ENCODE results near the gene ARSB.

Gene ARSB

DNA sequence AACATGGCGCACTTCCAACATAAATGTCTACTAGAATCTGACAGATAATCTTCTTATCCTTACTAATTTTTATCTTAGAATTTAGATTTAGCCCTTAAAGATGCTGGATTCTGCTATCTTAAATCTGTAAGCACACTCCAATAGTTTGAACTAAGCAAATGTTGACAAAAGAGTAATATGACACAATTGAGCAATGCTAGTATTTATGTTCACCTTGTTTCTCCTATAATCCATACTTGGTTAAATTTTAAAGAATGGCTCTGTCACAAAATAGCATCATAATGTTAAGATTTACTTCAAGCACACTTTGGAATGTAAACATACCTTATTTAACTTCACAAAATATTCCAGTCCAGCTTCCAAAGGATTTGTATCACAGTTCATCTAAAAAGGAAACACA, 38.8 kb upstream of the ARSB start:
- no peak overlapping the region for H3K4me3 ChIP-seq (ENCODE audit: control insufficient read depth in 1 of 7, extremely low read depth in 1 of 7, insufficient read depth in 4 of 7, low read depth in 2 of 7, low read length in 6 of 7)
- ChIA-PET POLR2A (no interaction called here), CTCF (interaction anchor here (0.6 to 15.9 kb wide), 22 partner anchors 10 to 1060 kb away, joined by 3 to 277 read pairs (median 5); partner anchors contain the start of gene ARSB)
- 100% methylated on average over 1 of the region's 1 CpG for WGBS (ENCODE audit: insufficient coverage)
- no peak overlapping the region for H3K27ac ChIP-seq (ENCODE audit: insufficient read depth in 1 of 2, low read depth in 1 of 2, low read length in 2 of 2, poor library complexity in 1 of 2, severe bottlenecking in 2 of 2)
- no peak for DNase-seq
- peaks cover 0 to 7% (median 1%) of the 10 kb centered on the region in 4 experiments for H3K4me1 ChIP-seq (ENCODE audit: control extremely low read depth in 1 of 4, control insufficient read depth in 4 of 4, insufficient read depth in 4 of 4, low read length in 3 of 4)
- no peaks in the 10 kb centered on the region for H3K9me3 ChIP-seq (ENCODE audit: control extremely low read depth in 1 of 5, control insufficient read depth in 4 of 5, insufficient read depth in 2 of 5, low read depth in 1 of 5, low read length in 4 of 5)
- H3K36me3 ChIP-seq (ENCODE audit: control insufficient read depth in 4 of 4, insufficient read depth in 4 of 4, low read length in 3 of 4), result no peaks in the 10 kb centered on the region
- peaks cover 0 to 8% (median 4%) of the 10 kb centered on the region in 5 experiments for H3K27me3 ChIP-seq (replicated peaks in 2 of 5; ENCODE audit: control insufficient read depth in 4 of 5, insufficient read depth in 5 of 5, low read length in 4 of 5)

DNA sequence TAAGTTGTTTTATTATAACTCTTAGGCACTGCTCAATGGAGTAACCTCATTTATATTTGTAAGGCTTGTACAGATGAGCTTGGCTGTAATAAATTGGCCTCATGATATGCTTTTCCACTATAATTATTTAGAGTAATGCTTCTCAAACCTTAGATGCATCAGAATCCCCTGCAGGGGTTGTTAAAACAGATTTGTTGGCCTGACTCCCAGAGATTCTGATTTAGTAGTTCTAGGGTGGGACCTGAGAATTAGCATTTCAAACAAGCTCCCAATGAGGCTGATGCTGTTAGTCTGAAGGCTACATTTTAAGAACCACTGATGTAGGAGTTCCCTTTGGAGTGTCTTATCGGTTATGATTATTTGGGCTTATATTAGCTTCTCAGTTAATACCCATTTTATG, 38.2 kb upstream of the ARSB start:
- no peak overlapping the region for H3K4me3 ChIP-seq (ENCODE audit: control insufficient read depth in 1 of 7, extremely low read depth in 1 of 7, insufficient read depth in 4 of 7, low read depth in 2 of 7, low read length in 6 of 7)
- no peak overlapping the region for H3K27ac ChIP-seq (ENCODE audit: insufficient read depth in 1 of 2, low read depth in 1 of 2, low read length in 2 of 2, poor library complexity in 1 of 2, severe bottlenecking in 2 of 2)
- CTCF ChIA-PET, result interaction anchor here (0.6 to 15.9 kb wide), 16 partner anchors 12 to 1061 kb away, joined by 3 to 277 read pairs (median 4); partner anchors contain the start of gene ARSB
- H3K9me3 ChIP-seq (ENCODE audit: control extremely low read depth in 1 of 5, control insufficient read depth in 4 of 5, insufficient read depth in 2 of 5, low read depth in 1 of 5, low read length in 4 of 5), result no peaks in the 10 kb centered on the region
- no peaks in the 10 kb centered on the region for H3K36me3 ChIP-seq (ENCODE audit: control insufficient read depth in 4 of 4, insufficient read depth in 4 of 4, low read length in 3 of 4)
- peaks cover 0 to 10% (median 4%) of the 10 kb centered on the region in 5 experiments for H3K27me3 ChIP-seq (replicated peaks in 2 of 5; ENCODE audit: control insufficient read depth in 4 of 5, insufficient read depth in 5 of 5, low read length in 4 of 5)
- POLR2A ChIA-PET, result no interaction called here
- WGBS (ENCODE audit: insufficient coverage), result no CpG with 5 or more reads among the region's 1 CpG
- H3K4me1 ChIP-seq (ENCODE audit: control extremely low read depth in 1 of 4, control insufficient read depth in 4 of 4, insufficient read depth in 4 of 4, low read length in 3 of 4), result peaks cover 0 to 7% (median 1%) of the 10 kb centered on the region in 4 experiments
- no peak for DNase-seq

DNA sequence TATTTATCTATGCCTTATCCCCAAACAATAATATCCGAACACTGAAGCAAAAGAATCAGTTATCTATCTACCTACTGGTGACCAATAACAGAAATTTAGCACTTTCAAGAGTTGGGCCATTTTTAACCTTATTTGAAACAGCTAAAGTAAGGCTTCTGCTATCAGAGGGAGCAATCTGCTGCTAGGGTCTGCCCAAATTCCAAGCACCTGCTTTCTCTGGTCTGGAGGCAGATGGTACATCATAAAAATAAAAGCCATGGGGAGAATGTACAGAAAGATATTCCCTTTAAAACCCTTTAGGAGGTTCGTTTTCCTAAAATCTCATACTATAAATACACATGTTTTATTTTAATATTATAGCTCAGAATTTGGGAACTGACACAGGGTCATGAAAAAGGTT, 37.7 kb upstream of the ARSB start:
- peaks cover 0 to 7% (median 1%) of the 10 kb centered on the region in 4 experiments for H3K4me1 ChIP-seq (ENCODE audit: control extremely low read depth in 1 of 4, control insufficient read depth in 4 of 4, insufficient read depth in 4 of 4, low read length in 3 of 4)
- no peaks in the 10 kb centered on the region for H3K9me3 ChIP-seq (ENCODE audit: control extremely low read depth in 1 of 5, control insufficient read depth in 4 of 5, insufficient read depth in 2 of 5, low read depth in 1 of 5, low read length in 4 of 5)
- H3K4me3 ChIP-seq (ENCODE audit: control insufficient read depth in 1 of 7, extremely low read depth in 1 of 7, insufficient read depth in 4 of 7, low read depth in 2 of 7, low read length in 6 of 7), result no peak overlapping the region
- DNase-seq, result no peak
- peaks cover 0 to 10% (median 4%) of the 10 kb centered on the region in 5 experiments for H3K27me3 ChIP-seq (replicated peaks in 2 of 5; ENCODE audit: control insufficient read depth in 4 of 5, insufficient read depth in 5 of 5, low read length in 4 of 5)
- CTCF ChIA-PET, result interaction anchor here (1.0 to 15.9 kb wide), 13 partner anchors 12 to 444 kb away, joined by 3 to 277 read pairs (median 5); partner anchors contain the start of gene ARSB
- no CpG with 5 or more reads among the region's 2 CpGs for WGBS (ENCODE audit: insufficient coverage)
- POLR2A ChIA-PET, result interaction anchor here (0.6 kb wide), 1 partner anchor 22 kb away, joined by 3 read pairs; no protein-coding TSS in a partner anchor
- H3K36me3 ChIP-seq (ENCODE audit: control insufficient read depth in 4 of 4, insufficient read depth in 4 of 4, low read length in 3 of 4), result no peaks in the 10 kb centered on the region
- no peak overlapping the region for H3K27ac ChIP-seq (ENCODE audit: insufficient read depth in 1 of 2, low read depth in 1 of 2, low read length in 2 of 2, poor library complexity in 1 of 2, severe bottlenecking in 2 of 2)

DNA sequence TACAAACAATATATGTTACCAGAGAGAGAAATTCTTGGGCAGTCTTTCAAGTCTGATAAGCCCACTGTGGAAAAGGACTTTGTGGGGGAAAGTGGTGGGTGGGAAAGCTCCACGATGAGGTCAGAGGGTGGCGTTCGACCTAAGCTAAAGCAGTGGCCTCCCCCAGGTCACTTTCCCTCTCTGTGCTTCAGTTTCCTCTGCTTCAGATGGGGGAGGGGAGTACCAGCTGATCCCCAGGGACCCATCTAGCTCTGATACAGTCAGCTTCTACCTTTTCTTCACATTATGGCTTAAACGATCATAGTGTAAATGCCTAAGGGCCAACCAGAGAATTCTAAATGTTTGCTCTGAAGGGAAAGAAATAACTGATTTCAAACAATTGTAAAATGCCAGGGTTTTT, 36.6 kb upstream of the ARSB start:
- no peak for DNase-seq
- CTCF ChIA-PET, result interaction anchor here (0.5 to 15.9 kb wide), 15 partner anchors 9 to 1062 kb away, joined by 3 to 277 read pairs (median 4); partner anchors contain the start of gene ARSB
- Histone ChIP-seq H3K9me3 (ENCODE audit: control extremely low read depth in 1 of 5, control insufficient read depth in 4 of 5, insufficient read depth in 2 of 5, low read depth in 1 of 5, low read length in 4 of 5) (no peaks in the 10 kb centered on the region), H3K36me3 (ENCODE audit: control insufficient read depth in 4 of 4, insufficient read depth in 4 of 4, low read length in 3 of 4) (no peaks in the 10 kb centered on the region), H3K4me3 (ENCODE audit: control insufficient read depth in 1 of 7, extremely low read depth in 1 of 7, insufficient read depth in 4 of 7, low read depth in 2 of 7, low read length in 6 of 7) (no peak overlapping the region), H3K27me3 (replicated peaks in 2 of 5; ENCODE audit: control insufficient read depth in 4 of 5, insufficient read depth in 5 of 5, low read length in 4 of 5) (peaks cover 0 to 12% (median 4%) of the 10 kb centered on the region in 5 experiments), H3K4me1 (ENCODE audit: control extremely low read depth in 1 of 4, control insufficient read depth in 4 of 4, insufficient read depth in 4 of 4, low read length in 3 of 4) (peaks cover 0 to 7% (median 1%) of the 10 kb centered on the region in 4 experiments), H3K27ac (ENCODE audit: insufficient read depth in 1 of 2, low read depth in 1 of 2, low read length in 2 of 2, poor library complexity in 1 of 2, severe bottlenecking in 2 of 2) (no peak overlapping the region)
- POLR2A ChIA-PET, result no interaction called here
- 87% methylated on average over 2 of the region's 4 CpGs for WGBS (ENCODE audit: insufficient coverage)

DNA sequence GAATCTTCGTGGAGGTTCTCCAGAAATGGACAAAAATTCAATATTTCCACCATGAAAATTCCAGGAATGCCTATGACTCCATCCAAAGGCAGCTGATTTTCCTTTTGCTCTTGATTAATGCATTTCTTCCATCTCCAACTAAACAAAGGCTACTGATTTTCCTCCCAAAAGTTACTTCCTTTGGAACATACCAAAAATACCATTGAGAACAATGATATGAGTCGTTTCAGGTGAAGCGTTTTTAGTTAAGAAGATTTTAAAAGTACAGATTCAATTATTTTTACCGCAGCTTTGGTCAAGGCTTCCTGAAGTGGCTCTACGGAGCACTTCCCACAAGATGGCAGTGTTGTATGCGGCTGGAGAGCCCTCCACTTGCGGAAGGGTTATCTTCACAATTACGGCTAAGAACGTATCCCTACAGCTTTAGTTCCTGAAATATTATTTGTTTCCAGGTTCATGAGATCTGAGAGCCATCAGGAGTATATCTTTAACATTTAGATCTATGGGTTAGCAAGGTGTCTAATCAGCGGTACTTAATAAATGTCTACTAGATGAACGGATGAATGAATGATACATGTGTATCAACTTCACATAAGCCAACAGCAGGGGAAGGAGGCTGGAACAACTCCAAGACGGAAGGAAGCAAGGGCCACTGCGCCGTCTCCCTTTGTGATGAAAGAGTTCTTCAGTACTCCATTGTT, 35.9 kb upstream of the ARSB start:
- 13% methylated on average over 10 of the region's 14 CpGs for WGBS (ENCODE audit: insufficient coverage)

DNA sequence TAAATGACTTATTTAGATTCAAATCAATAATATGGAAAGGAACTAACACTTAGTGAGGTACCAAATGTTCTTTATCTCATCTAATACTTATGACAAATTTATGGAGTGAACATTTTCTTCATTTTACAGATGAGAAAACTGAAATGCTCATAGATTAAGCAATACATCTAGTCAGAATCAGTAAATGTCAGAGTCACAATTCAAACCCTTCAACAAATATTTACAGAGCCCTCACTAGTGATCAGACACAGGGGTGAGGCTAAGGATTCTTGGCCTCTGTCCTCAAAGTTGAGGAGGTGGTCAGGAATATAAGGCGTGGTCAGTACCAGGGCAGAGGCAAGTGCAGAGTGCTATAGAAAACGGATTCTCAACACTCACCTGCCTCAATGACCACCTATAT, 29.5 kb upstream of the ARSB start:
- Histone ChIP-seq H3K36me3 (ENCODE audit: control insufficient read depth in 4 of 4, insufficient read depth in 4 of 4, low read length in 3 of 4) (no peaks in the 10 kb centered on the region), H3K4me3 (ENCODE audit: control insufficient read depth in 1 of 7, extremely low read depth in 1 of 7, insufficient read depth in 4 of 7, low read depth in 2 of 7, low read length in 6 of 7) (peak overlapping the region in 1 of 7 experiments; percentile 0), H3K27me3 (replicated peaks in 2 of 5; ENCODE audit: control insufficient read depth in 4 of 5, insufficient read depth in 5 of 5, low read length in 4 of 5) (peaks cover 0 to 4% (median 0%) of the 10 kb centered on the region in 5 experiments), H3K4me1 (ENCODE audit: control extremely low read depth in 1 of 4, control insufficient read depth in 4 of 4, insufficient read depth in 4 of 4, low read length in 3 of 4) (no peaks in the 10 kb centered on the region), H3K9me3 (ENCODE audit: control extremely low read depth in 1 of 5, control insufficient read depth in 4 of 5, insufficient read depth in 2 of 5, low read depth in 1 of 5, low read length in 4 of 5) (peaks cover 0 to 12% (median 3%) of the 10 kb centered on the region in 5 experiments), H3K27ac (ENCODE audit: insufficient read depth in 1 of 2, low read depth in 1 of 2, low read length in 2 of 2, poor library complexity in 1 of 2, severe bottlenecking in 2 of 2) (no peak overlapping the region)
- WGBS (ENCODE audit: insufficient coverage), result 94% methylated on average over 2 of the region's 2 CpGs
- no peak for DNase-seq
- ChIA-PET CTCF (no interaction called here), POLR2A (no interaction called here)

More for the DNA sequence above, 35.9 kb upstream of the ARSB start:
- H3K4me3 ChIP-seq (ENCODE audit: control insufficient read depth in 1 of 7, extremely low read depth in 1 of 7, insufficient read depth in 4 of 7, low read depth in 2 of 7, low read length in 6 of 7), result peak overlapping the region in 2 of 7 experiments; percentile 5 to 45
- peak; percentile 65 to 81 (median 76) for DNase-seq
- H3K27ac ChIP-seq (ENCODE audit: insufficient read depth in 1 of 2, low read depth in 1 of 2, low read length in 2 of 2, poor library complexity in 1 of 2, severe bottlenecking in 2 of 2), result no peak overlapping the region
- ChIA-PET CTCF (interaction anchor here (0.5 to 15.9 kb wide), 21 partner anchors 8 to 1651 kb away, joined by 3 to 277 read pairs (median 4); partner anchors contain the start of gene ARSB), POLR2A (interaction anchor here (0.6 kb wide), 1 partner anchor 243 kb away, joined by 4 read pairs; no protein-coding TSS in a partner anchor)
- H3K36me3 ChIP-seq (ENCODE audit: control insufficient read depth in 4 of 4, insufficient read depth in 4 of 4, low read length in 3 of 4), result no peaks in the 10 kb centered on the region
- peaks cover 0 to 7% (median 1%) of the 10 kb centered on the region in 4 experiments for H3K4me1 ChIP-seq (ENCODE audit: control extremely low read depth in 1 of 4, control insufficient read depth in 4 of 4, insufficient read depth in 4 of 4, low read length in 3 of 4)
- peaks cover 0 to 10% (median 4%) of the 10 kb centered on the region in 5 experiments for H3K27me3 ChIP-seq (replicated peaks in 2 of 5; ENCODE audit: control insufficient read depth in 4 of 5, insufficient read depth in 5 of 5, low read length in 4 of 5)
- no peaks in the 10 kb centered on the region for H3K9me3 ChIP-seq (ENCODE audit: control extremely low read depth in 1 of 5, control insufficient read depth in 4 of 5, insufficient read depth in 2 of 5, low read depth in 1 of 5, low read length in 4 of 5)

DNA sequence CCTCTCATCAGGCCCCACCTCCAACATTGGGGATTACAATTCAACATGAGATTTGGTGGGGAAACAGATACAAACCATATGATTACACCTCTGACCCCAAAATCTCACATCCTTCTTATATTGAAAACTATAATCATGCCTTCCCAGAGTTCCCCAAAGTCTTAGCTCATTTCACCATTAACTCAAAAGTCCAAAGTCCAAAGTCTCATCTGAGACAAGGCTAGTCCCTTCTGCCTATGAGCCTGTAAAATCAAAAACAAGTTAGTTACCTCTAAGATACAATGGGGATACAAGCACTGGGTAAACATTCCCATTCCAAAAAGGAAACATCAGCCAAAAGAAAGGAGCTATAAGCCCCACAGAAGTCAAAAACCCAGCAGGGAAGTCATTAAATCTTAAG, 26.8 kb upstream of the ARSB start:
- Histone ChIP-seq H3K27ac (ENCODE audit: insufficient read depth in 1 of 2, low read depth in 1 of 2, low read length in 2 of 2, poor library complexity in 1 of 2, severe bottlenecking in 2 of 2) (no peak overlapping the region), H3K4me1 (ENCODE audit: control extremely low read depth in 1 of 4, control insufficient read depth in 4 of 4, insufficient read depth in 4 of 4, low read length in 3 of 4) (no peaks in the 10 kb centered on the region), H3K9me3 (ENCODE audit: control extremely low read depth in 1 of 5, control insufficient read depth in 4 of 5, insufficient read depth in 2 of 5, low read depth in 1 of 5, low read length in 4 of 5) (peaks cover 0 to 12% (median 3%) of the 10 kb centered on the region in 5 experiments), H3K27me3 (replicated peaks in 2 of 5; ENCODE audit: control insufficient read depth in 4 of 5, insufficient read depth in 5 of 5, low read length in 4 of 5) (no peaks in the 10 kb centered on the region), H3K4me3 (ENCODE audit: control insufficient read depth in 1 of 7, extremely low read depth in 1 of 7, insufficient read depth in 4 of 7, low read depth in 2 of 7, low read length in 6 of 7) (no peak overlapping the region), H3K36me3 (ENCODE audit: control insufficient read depth in 4 of 4, insufficient read depth in 4 of 4, low read length in 3 of 4) (no peaks in the 10 kb centered on the region)
- ChIA-PET POLR2A (no interaction called here), CTCF (interaction anchor here (1.0 to 2.5 kb wide), 4 partner anchors 8 to 31 kb away, joined by 3 to 17 read pairs (median 4); no protein-coding TSS in a partner anchor)
- no peak for DNase-seq

Measured in common myeloid progenitor, CD34-positive (primary cell).